Fibroblast of lung (primary cell): Measurements from ENCODE around the gene MTMR6. TPM values are rescaled to one million over a fixed set of nuclear protein-coding genes. Genes with fewer than 3 reads are reported as not detected.

ENCODE experiments used
- DNase-seq, 2 donors: peaks; one replicate each; pipeline versions ENCODE4 v3.0.0 to v3.0.0-alpha.2; 2010; ENCODE audit warnings: low read depth in 2 of 2
- H2AFZ ChIP-seq: 2 replicates; pipeline ENCODE4 v1.5.1; 2012; ENCODE audit warnings: low read length, control low read depth, inconsistent platforms
- H3K27ac ChIP-seq: 2 replicates; pipeline ENCODE4 v1.5.1; 2011; ENCODE audit warnings: low read length, control low read depth; ENCODE audit not compliant: insufficient read depth
- H3K27me3 ChIP-seq: 2 replicates; pipeline ENCODE4 v1.5.1; 2011; ENCODE audit warnings: mild to moderate bottlenecking, low read length; ENCODE audit not compliant: control insufficient read depth, insufficient read depth
- H3K36me3 ChIP-seq: 2 replicates; pipeline ENCODE4 v1.5.1; 2011; ENCODE audit warnings: low read length; ENCODE audit not compliant: control insufficient read depth, insufficient read depth
- H3K4me1 ChIP-seq: 2 replicates; pipeline ENCODE4 v1.5.1; 2011; ENCODE audit warnings: low read length; ENCODE audit not compliant: control insufficient read depth, insufficient read depth; ENCODE audit errors: extremely low read depth
- H3K4me2 ChIP-seq: 2 replicates; pipeline ENCODE4 v1.5.1; 2011; ENCODE audit warnings: low read length, control low read depth; ENCODE audit not compliant: insufficient read depth; ENCODE audit errors: extremely low read depth
- H3K4me3 ChIP-seq, 4 experiments: fragments of 200-600 bp in 1 of 4; sonication (generic) in 1 of 4; replicated peaks in 1 of 4; 2 replicates each; pipeline ENCODE4 v1.5.1; 2011 to 2016; ENCODE audit warnings: low read length in 4 of 4, low read depth in 3 of 4, mild to moderate bottlenecking in 3 of 4, control low read depth in 2 of 4, inconsistent platforms in 1 of 4, mixed read lengths in 1 of 4; ENCODE audit not compliant: insufficient read depth in 1 of 4; ENCODE audit errors: control extremely low read depth in 1 of 4
- H3K79me2 ChIP-seq: 2 replicates; pipeline ENCODE4 v1.5.1; 2012; ENCODE audit warnings: mild to moderate bottlenecking, low read length, inconsistent platforms; ENCODE audit not compliant: control insufficient read depth, insufficient read depth
- H3K9ac ChIP-seq: 2 replicates; pipeline ENCODE4 v1.5.1; 2011; ENCODE audit warnings: mild to moderate bottlenecking, low read length, control low read depth; ENCODE audit not compliant: insufficient read depth
- H3K9me3 ChIP-seq: 2 replicates; pipeline ENCODE4 v1.5.1; 2012; ENCODE audit warnings: low read depth, low read length; ENCODE audit not compliant: control insufficient read depth, insufficient read depth
- H4K20me1 ChIP-seq: 2 replicates; pipeline ENCODE4 v1.5.1; 2011; ENCODE audit warnings: low read length; ENCODE audit not compliant: control insufficient read depth, insufficient read depth; ENCODE audit errors: extremely low read depth
- CTCF ChIP-seq, 2 donors: IDR thresholded peaks in 1 of 2; conservative IDR thresholded peaks in 1 of 2; 1 replicate in 1 of 2; 2 replicates in 1 of 2; pipeline ENCODE4 v1.5.1; 2011 to 2012; ENCODE audit warnings: low read length in 2 of 2, control low read depth in 1 of 2, inconsistent platforms in 1 of 2, low read depth in 1 of 2, mild to moderate bottlenecking in 1 of 2
- EZH2 ChIP-seq: IDR thresholded peaks from 2 replicates; pipeline ENCODE4 v1.5.1; 2012; ENCODE audit warnings: low read length, control low read depth, mild to moderate bottlenecking; ENCODE audit errors: missing control alignments
- polyA plus RNA-seq, 2 donors: library from polyadenylated mRNA; depleted of rRNA in 1 of 2; stranded (reverse) in 1 of 2; unstranded in 1 of 2; fragments of >200 nt; gene quantifications; 2 replicates each; pipeline ENCODE4 v1.2.1, GENCODE V29; 2011 to 2012; ENCODE audit warnings: missing spikeins in 1 of 2
- total RNA-seq: library from RNA; depleted of rRNA; stranded (reverse); fragments of >200 nt; gene quantifications from 2 replicates; pipeline ENCODE4 v1.2.1, GENCODE V29; 2014

The MTMR6 gene
- total and polyA plus RNA-seq, 2 donors (not counting 1 experiment from before 2014, with no cell fraction given): 20.7 to 22.5 TPM

- DNase-seq: no peak
- Histone ChIP-seq H3K9ac (no peak overlapping the region), H3K4me3 (no peak overlapping the region), H3K4me2 (no peak overlapping the region), H3K9me3 (no peaks in the 10 kb centered on the region), H3K27me3 (no peaks in the 10 kb centered on the region), H3K79me2 (no peaks in the 10 kb centered on the region), H3K36me3 (no peaks in the 10 kb centered on the region), H2AFZ (no peak overlapping the region), H3K27ac (no peak overlapping the region), H3K4me1 (no peaks in the 10 kb centered on the region), H4K20me1 (no peaks in the 10 kb centered on the region)
- no peak for TF ChIP-seq EZH2
- no peak for TF ChIP-seq CTCF (conservative IDR thresholded peaks at IDR 0.05 in 1 of 2, IDR thresholded peaks at IDR 0.05 in 1 of 2; ENCODE audit: low read depth in 1 of 2, low read length in 2 of 2)
These were observed 39.9 kb downstream of the MTMR6 start for GRCh38 chr13:25247360-25247759.

GRCh38 chr13:25244123-25244522 lies 43.2 kb downstream of the MTMR6 start:
- H2AFZ ChIP-seq: no peak overlapping the region
- no peak for DNase-seq
- H3K27me3 ChIP-seq: no peaks in the 10 kb centered on the region
- no peaks in the 10 kb centered on the region for H3K79me2 ChIP-seq
- H3K9ac ChIP-seq: no peak overlapping the region
- no peaks in the 10 kb centered on the region for H3K9me3 ChIP-seq
- H4K20me1 ChIP-seq: no peaks in the 10 kb centered on the region
- TF ChIP-seq EZH2 (no peak), CTCF (conservative IDR thresholded peaks at IDR 0.05 in 1 of 2, IDR thresholded peaks at IDR 0.05 in 1 of 2; ENCODE audit: low read depth in 1 of 2, low read length in 2 of 2) (no peak)
- no peak overlapping the region for H3K4me3 ChIP-seq
- no peak overlapping the region for H3K27ac ChIP-seq
- H3K36me3 ChIP-seq: no peaks in the 10 kb centered on the region
- no peaks in the 10 kb centered on the region for H3K4me1 ChIP-seq
- H3K4me2 ChIP-seq: no peak overlapping the region

GRCh38 chr13:25242956-25243355 lies 44.3 kb downstream of the MTMR6 start:
- Histone ChIP-seq H3K27me3 (no peaks in the 10 kb centered on the region), H2AFZ (no peak overlapping the region), H4K20me1 (no peaks in the 10 kb centered on the region), H3K36me3 (no peaks in the 10 kb centered on the region), H3K4me1 (no peaks in the 10 kb centered on the region), H3K9ac (no peak overlapping the region), H3K9me3 (no peaks in the 10 kb centered on the region), H3K27ac (no peak overlapping the region), H3K79me2 (no peaks in the 10 kb centered on the region), H3K4me3 (no peak overlapping the region), H3K4me2 (no peak overlapping the region)
- DNase-seq: no peak
- TF ChIP-seq CTCF (conservative IDR thresholded peaks at IDR 0.05 in 1 of 2, IDR thresholded peaks at IDR 0.05 in 1 of 2; ENCODE audit: low read depth in 1 of 2, low read length in 2 of 2) (no peak), EZH2 (no peak)
